Fibroblast of mammary gland (primary cell): Measurements from ENCODE around the gene CDH13.
A peak's percentile ranks its signal among the peaks of the same experiment; 100 is the strongest.

Experiments
- DNase-seq: peaks from one replicate; pipeline ENCODE4 v3.0.0-alpha.2; 2010; ENCODE audit warnings: low read depth
- H3K4me3 ChIP-seq: 2 replicates; pipeline ENCODE4 v1.5.1; 2011; ENCODE audit warnings: low read depth, mild to moderate bottlenecking, low read length, moderate library complexity; ENCODE audit not compliant: control insufficient read depth
- CTCF ChIP-seq: conservative IDR thresholded peaks from 2 replicates; pipeline ENCODE4 v1.5.1; 2011; ENCODE audit warnings: low read depth, low read length, inconsistent platforms; ENCODE audit not compliant: control insufficient read depth, insufficient read depth

The CDH13 gene

GRCh38 chr16:83238949-83239691 is 612.4 kb downstream of the CDH13 start:
- no peak overlapping the region for H3K4me3 ChIP-seq
- no peak for TF ChIP-seq CTCF
- no peak for DNase-seq

- no peak for TF ChIP-seq CTCF
- DNase-seq: no peak
- no peak overlapping the region for H3K4me3 ChIP-seq
These were observed 617.3 kb downstream of the CDH13 start for GRCh38 chr16:83244057-83244456.

DNA sequence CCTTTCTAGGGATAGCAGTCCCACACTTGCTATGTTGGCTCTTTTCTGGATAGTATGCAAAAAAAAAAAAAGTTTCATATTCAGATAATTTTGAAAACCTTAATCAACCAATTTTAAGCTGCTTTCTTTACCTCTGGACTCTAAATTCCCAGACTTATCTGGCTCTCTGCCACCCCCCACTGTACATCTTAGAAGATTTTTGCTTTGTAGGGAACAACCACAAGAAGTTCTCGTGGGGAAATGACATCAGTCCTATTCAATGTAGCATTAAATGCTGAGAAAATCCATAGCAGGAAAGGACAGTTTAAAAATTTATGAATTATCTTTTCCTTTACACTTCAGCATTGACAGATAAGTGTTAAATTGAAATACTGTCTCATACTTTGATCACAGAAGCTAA is 618.3 kb downstream of the CDH13 start:
- TF ChIP-seq CTCF: no peak
- peak; percentile 9 for DNase-seq
- no peak overlapping the region for H3K4me3 ChIP-seq

GRCh38 chr16:83247767-83248372 is 621.1 kb downstream of the CDH13 start:
- TF ChIP-seq CTCF: no peak
- no peak for DNase-seq
- H3K4me3 ChIP-seq: no peak overlapping the region

GRCh38 chr16:83248735-83249463 is 622.1 kb downstream of the CDH13 start:
- no peak overlapping the region for H3K4me3 ChIP-seq
- DNase-seq: peak; percentile 25
- peak; percentile 0 for TF ChIP-seq CTCF

- H3K4me3 ChIP-seq: no peak overlapping the region
- TF ChIP-seq CTCF: no peak
- no peak for DNase-seq
These were observed 626.8 kb downstream of the CDH13 start for GRCh38 chr16:83253521-83253920.
